ENCODE results near the gene SORT1.

GRCh38 chr1:109395602-109396512 lies 1.9 kb downstream of the SORT1 start:
- TF ChIP-seq CTCF (conservative IDR thresholded peaks at IDR 0.05; ENCODE audit: low read length) (no peak), EZH2phosphoT487 (IDR thresholded peaks at IDR 0.05; ENCODE audit: borderline replicate concordance, low read depth, low read length) (no peak)
